Measurements from ENCODE around the gene INTS1.

The INTS1 gene

GRCh38 chr7:1508277-1508758 lies 4.1 kb upstream of the INTS1 start:
- no peak for DNase-seq (ENCODE audit: low read depth)

DNA sequence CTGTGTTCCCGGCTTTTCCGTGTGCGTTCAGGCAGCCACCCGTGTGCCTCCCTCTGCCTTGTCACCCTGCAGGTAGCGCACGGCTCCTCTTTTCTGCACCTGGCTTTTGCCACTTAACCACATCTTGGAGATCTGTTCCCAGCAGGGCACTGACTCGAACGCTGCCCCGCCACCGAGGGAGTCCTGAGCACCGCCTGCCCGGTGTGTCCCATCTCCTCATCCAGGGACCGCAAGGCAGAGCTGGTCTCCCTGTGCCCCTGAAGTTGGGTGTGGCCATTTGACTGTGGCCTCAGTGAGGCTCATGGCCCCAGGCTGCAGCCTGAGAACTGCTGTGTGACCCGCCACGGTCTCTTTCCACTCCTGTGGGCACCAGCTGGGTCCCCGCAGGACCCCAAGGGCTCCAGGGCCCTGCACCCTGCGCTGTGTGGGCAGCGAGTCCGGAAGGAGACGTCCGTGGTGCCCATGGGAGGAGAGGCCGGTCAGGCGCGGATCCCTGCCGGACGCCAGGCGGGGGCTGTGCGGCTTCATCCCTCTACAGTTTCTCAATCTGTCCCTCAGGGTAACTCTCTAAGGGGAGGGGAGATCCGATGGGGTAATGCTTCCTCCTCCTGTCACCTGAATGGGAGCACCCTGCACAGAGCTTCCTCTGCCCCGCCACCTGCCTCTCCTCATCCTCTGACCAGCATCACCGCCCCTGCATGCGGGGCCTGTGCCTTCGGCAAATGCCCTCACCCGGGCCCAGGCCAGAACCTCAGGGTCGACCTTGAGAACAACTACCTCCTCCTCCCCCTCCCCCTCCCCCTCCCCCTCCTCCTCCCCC lies 1.8 kb upstream of the INTS1 start:
- DNase-seq (ENCODE audit: low read depth), result no peak

DNA sequence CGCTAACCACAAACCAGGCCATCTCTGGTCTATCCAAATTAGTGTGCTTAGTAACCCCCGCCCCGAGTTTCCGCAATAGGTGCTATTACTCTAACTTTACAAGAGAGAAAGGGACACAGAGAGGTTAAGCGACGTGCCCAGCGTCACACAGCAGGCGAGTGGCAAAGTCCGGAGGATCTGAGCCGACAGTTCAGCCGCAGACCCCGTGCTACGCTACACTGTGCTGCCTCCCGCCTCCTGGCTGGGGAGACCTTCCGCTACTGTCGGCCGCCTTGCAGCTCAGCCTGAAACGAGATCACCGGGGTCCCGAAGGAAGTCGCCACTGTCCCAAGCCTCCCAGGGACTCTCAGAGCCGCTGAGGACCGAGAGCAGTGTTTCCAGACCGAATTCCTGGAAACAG lies 799 bp downstream of the INTS1 start:
- no peak for DNase-seq (ENCODE audit: low read depth)

DNA sequence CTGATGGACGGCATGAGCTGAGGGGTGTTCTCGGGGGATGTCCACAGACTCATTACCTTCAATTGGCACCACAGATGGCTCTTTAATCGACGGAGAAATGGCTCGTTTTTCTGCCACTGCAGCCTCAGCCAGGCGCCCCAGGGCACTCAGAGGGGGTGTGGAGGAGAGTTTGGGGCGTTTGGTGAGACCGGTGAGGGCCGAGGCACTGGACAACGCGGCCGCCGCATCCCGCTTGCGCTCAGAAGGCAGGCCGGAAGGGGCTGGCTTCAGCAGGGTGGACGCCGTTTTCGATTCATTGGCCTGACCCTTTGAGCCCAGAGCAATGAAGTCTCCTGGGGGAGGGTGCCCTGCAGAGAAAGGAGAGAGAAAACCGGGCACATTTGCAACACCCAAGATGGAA lies 1.3 kb downstream of the INTS1 start:
- DNase-seq (ENCODE audit: low read depth), result no peak

GRCh38 chr7:1501487-1502270 lies 2.5 kb downstream of the INTS1 start:
- no peak for DNase-seq (ENCODE audit: low read depth)

GRCh38 chr7:1500064-1500807 lies 4.0 kb downstream of the INTS1 start:
- DNase-seq (ENCODE audit: low read depth), result no peak

DNA sequence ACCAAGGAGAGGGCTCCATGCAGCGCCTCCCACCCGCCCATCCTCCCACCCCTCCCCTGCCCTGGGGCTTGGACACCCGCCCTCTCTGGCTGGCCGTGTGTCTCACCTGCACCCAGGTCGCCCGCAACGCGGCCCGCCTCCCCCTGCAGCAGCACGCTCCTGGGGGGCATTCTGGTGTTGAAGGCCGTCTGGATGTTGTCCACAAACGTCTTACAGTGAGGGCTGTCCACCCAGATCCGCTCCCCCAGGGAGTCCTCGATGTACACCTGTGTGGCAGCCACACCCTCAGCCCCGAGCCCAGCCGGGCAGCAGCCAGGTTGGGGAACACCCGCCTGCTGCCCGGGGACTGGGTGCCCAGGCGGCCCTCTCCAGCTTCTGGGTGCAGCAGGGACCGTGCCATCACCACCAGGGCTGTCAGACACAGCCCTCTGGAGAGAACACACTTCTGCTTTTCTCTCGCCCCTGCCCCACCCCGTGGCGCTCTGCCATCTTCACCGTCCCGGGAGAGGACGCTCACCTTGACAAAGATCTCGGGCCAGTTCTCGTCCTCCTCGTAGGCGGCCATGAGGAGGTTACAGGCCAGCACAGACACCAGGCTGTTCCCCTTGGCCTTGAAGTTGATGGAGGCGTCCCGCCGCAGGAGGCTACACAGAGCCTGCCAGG lies 4.7 kb downstream of the INTS1 start:
- no peak for DNase-seq (ENCODE audit: low read depth)

- no peak for DNase-seq (ENCODE audit: low read depth)
Measured at GRCh38 chr7:1498370-1499305, 5.6 kb downstream of the INTS1 start.

DNA sequence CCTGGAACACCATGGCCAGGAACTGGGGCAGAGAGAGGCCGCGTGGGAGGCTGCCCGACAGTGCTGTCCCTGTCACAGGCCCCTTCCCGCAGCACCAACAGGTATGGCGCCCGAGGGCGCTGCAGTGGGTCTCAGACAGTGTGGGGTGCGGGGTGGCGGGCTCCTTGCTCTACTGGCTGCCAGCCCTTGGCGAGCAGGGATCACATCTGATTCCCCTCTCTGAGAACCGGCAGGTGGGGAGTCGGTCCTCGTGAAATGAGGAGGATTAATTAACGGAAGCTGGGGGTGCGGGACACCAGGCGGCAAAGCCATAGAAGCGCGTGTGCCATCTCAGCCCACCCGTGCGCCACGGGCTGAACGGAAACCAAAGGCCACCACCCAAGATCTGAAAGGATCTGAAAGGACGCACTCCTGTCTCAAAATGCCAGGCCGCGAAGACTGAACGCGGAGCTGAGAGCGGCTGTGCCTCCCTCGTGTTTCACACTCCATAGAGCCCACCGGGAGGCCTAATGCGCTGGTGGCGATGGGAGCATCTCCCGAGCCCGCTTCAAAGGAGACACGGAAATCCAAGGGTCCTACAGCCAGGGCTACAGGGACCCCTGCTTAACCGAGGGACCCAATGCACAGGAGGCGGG lies 6.8 kb downstream of the INTS1 start:
- no peak for DNase-seq (ENCODE audit: low read depth)

DNA sequence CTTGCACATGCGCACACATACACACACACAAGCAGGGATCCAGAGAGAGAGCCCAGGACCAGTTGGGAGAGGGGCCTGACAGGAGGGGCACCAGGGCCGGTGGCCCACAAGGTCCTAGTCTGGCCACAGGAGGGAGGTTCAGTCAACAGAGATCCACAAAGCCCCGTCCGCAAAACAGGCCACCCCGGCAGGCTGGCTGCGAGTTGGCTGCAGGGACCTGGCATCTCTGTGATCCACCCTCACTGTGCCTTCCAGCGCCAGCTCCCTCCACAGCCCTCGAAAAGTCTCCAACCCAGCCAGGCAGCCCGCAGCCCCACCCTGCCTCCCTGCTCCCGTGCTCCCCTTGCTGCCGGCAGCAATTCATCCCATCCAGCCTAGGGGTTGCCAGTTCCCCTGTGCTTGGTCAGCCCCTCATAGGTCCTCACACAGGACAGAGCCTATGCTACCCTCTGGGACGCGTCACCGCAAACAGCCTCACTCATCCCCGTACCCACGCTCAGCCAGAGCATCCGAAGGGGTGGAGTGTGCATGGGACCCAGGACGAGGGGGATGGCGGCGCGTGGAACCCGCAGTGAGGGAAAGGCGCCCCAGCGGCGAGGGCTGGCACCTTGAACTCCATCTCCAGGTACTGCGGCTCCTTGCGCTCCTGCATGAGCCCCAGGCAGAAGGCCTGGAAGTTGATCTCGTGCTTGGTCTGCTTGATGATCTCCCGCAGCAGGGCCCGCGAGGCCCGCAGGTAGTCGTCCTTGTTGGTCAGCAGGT lies 7.5 kb downstream of the INTS1 start:
- no peak for DNase-seq (ENCODE audit: low read depth)

DNA sequence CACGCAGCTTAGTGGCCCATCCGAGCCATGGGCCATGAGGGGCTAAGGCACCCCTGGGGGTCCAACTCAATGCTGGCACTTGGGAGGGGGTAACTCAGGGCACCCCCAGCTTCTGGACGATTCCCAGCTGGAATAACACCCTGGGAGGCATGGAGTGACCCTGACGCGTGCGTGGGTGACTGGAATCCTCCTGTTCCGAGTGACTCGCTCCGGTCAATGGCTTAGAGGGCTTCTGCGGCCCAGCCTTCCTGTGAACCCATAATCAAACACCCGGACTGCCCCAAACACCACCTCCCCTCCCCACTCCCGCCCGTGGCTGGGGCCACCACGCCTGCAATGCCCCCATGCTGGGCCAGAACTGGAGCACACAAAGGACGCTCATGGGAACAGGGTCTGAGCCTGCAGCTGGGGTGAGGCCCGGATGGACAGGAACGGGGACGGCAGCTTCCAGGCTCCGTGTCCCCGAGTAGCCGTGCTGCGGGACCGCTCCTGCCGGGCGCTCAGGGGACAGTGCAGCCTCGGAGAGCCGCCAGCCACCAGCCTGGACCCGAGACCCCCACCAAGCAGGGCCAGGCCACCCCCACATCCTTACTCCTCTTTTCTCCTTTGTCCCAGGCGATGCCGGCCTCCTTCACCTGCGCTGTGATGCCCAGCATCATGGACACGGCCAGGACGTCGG lies 8.5 kb downstream of the INTS1 start:
- no peak for DNase-seq (ENCODE audit: low read depth)

- DNase-seq (ENCODE audit: low read depth), result no peak
Measured at GRCh38 chr7:1494866-1495563, 9.2 kb downstream of the INTS1 start.

- DNase-seq (ENCODE audit: low read depth), result no peak
Measured at GRCh38 chr7:1494447-1494846, 9.7 kb downstream of the INTS1 start.

GRCh38 chr7:1493571-1493970 lies 10.6 kb downstream of the INTS1 start:
- no peak for DNase-seq (ENCODE audit: low read depth)

DNA sequence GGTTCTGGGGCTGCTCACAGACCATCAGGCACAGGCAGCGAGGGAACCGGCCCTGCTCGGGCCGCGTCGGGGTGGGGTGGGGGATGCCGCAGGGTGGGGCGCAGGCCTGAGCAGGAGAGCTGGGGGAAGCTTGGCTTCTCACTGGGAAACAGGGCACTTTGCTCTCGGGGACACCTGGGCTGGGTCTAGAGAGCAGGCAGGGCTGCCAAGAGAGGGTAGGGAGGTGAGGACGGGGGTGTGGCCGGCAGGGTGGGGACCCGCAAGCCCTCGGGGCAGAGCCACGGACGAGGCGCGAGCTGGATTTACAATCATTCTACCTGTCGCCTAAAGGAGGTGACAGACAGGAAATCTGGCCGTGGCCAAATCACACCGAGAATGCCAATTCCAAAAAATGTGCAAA lies 11.1 kb downstream of the INTS1 start:
- no peak for DNase-seq (ENCODE audit: low read depth)

DNA sequence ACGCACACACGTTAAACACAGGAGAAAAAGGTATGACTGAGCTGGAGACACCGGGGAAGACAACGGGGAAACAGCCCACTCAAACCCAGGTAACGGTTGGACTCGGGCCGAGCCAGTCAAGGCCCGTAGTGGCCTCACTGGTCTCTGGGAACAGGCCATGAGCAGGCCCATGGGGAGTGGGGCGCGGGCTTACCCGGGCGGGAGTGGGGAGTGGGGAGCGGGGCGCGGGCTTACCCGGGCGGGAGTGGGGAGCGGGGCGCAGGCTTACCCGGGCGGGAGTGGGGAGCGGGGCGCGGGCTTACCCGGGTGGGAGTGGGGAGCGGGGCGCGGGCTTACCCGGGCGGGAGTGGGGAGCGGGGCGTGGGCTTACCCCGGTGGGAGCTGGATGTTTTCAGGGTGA lies 11.5 kb downstream of the INTS1 start:
- no peak for DNase-seq (ENCODE audit: low read depth)

DNA sequence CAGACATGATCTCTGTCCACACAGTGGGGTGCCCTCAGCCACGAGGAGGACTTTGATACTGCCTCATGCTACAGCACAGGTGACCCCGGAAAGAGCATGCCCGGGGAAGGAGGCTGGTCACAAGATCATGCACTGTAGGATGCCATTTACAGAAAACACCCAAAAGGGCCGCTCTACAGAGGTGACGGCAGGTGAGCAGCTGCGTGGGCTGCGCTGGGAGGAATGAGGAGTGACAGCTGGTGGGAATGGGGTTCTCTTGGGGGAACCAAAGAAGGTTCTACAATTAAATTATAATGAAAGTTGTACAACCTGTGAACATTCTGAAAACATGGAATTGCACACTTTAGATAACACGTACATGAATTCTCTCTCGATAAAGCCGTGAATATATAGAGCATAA lies 12.0 kb downstream of the INTS1 start:
- no peak for DNase-seq (ENCODE audit: low read depth)

DNA sequence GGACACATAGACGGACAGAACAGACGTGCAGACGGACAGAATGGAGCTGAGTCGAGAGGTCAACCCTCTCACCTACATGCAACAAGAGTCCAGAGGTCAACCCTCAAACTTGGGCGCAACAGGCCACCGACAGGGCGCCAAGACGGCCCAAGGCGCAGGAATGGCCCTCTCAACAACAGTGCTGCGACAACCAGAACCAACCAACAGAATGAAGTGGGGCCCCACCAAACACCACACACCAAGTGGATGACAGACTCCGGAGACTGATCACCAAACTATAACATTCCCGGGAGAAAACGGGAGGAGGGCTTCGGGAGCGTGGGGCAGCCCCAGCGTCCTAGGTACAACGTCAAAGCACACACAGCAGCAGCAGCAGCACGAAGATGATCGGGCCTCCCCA lies 13.4 kb downstream of the INTS1 start:
- DNase-seq (ENCODE audit: low read depth), result no peak

DNA sequence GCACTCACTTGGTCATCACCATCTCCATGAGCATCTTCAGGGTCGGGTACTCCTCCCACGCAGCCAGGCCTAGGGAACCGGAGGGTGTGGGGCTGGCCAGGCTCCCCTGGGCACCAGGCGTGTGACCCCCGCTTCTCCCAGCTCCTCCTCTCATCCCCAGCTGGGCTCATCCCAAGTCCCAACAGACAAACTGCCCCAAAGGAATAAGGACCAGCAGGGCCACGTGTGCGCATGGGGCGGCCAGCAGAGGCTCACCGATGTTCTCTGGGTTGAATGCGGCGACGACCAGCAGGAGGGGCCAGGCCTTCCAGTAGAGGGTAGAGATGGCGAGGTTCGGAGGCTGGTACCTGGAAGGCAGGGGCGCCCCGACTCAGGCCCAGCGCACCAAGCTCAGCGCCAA lies 14.9 kb downstream of the INTS1 start:
- DNase-seq (ENCODE audit: low read depth), result no peak

Measured in GM04503 (cell line).